K562 (cell line): ENCODE results near the gene MAST3. TPM values are rescaled to one million over a fixed set of nuclear protein-coding genes. Genes with fewer than 3 reads are reported as not detected.

ENCODE experiments used
- ATAC-seq: fragments of 200-7000 bp; cut with Tn5 transposase; 3 replicates; pipeline ENCODE4 v1.9.1; 2020; ENCODE audit warnings: moderate library complexity
- BruUV-seq: library from RNA; stranded (reverse); fragments of 400-500 nt; replicated peaks from 2 replicates; lab custom pipeline; 2021; lab: Mats Ljungman, UMichigan
- CTCF ChIA-PET: fragments of 300-600 bp; formaldehyde crosslinking; extraction: SDS; loops from one replicate; lab custom pipeline; 2021; ENCODE audit warnings: low intra/inter-chr PET ratio; lab: Yijun Ruan, JAX
- POLR2A ChIA-PET: fragments of 300-600, 350-650 bp; sonication (Branson Sonifier 250); formaldehyde crosslinking; extraction: SDS; loops from one replicate; lab custom pipeline; 2021; ENCODE audit warnings: antibody characterized with exemption, inconsistent platforms; lab: Yijun Ruan, JAX
- DNase-seq, 4 experiments: peaks; one replicate each; pipeline versions ENCODE4 v3.0.0 to v3.0.0-alpha.2; 2011 to 2018; ENCODE audit warnings: low spot score in 3 of 4, mixed read lengths in 3 of 4; ENCODE audit errors: extremely low read depth in 1 of 4
- FAIRE-seq: peaks from 2 replicates; lab custom pipeline; 2011; peaks lifted over from hg19 to GRCh38; lab: Jason Lieb, UNC
- H2AFZ ChIP-seq: 2 replicates; pipeline ENCODE4 v1.6.0; 2011; ENCODE audit warnings: low read depth, low read length, control low read depth, inconsistent platforms
- H3K27ac ChIP-seq: fragments of 200-600 bp; 3 replicates; pipeline ENCODE4 v1.8.0; 2011; ENCODE audit warnings: low read depth, mild to moderate bottlenecking, control low read depth, inconsistent platforms, low read length, moderate library complexity, mixed read lengths; ENCODE audit errors: extremely low read depth
- H3K27me3 ChIP-seq, 2 experiments: fragments of 300-600 bp in 1 of 2; 2 replicates in 1 of 2; 3 replicates in 1 of 2; pipeline versions ENCODE4 v1.6.0 to v1.8.0; 2011; ENCODE audit warnings: inconsistent platforms in 2 of 2, low read length in 2 of 2, mild to moderate bottlenecking in 1 of 2, mixed read lengths in 1 of 2, moderate library complexity in 1 of 2; ENCODE audit not compliant: control insufficient read depth in 2 of 2, insufficient read depth in 2 of 2
- H3K36me3 ChIP-seq: fragments of 300-600 bp; 3 replicates; pipeline ENCODE4 v1.8.0; 2011; ENCODE audit warnings: mild to moderate bottlenecking, low read length, inconsistent platforms; ENCODE audit not compliant: control insufficient read depth, insufficient read depth
- H3K4me1 ChIP-seq, 2 experiments: fragments of 200-600 bp in 1 of 2; replicated peaks in 1 of 2; 2 replicates in 1 of 2; 3 replicates in 1 of 2; pipeline versions ENCODE4 v1.5.1 to v1.8.0; 2011; ENCODE audit warnings: inconsistent platforms in 2 of 2, low read length in 2 of 2, mild to moderate bottlenecking in 1 of 2, mixed read lengths in 1 of 2, moderate library complexity in 1 of 2; ENCODE audit not compliant: control insufficient read depth in 2 of 2, insufficient read depth in 2 of 2
- H3K4me2 ChIP-seq: 2 replicates; pipeline ENCODE4 v1.6.1; 2011; ENCODE audit warnings: low read length, control low read depth, inconsistent platforms, mixed read lengths; ENCODE audit not compliant: insufficient read depth
- H3K4me3 ChIP-seq: fragments of 200-600 bp; sonication (generic), shearing (Covaris generic); 2 replicates; pipeline ENCODE4 v1.5.1; 2016; ENCODE audit warnings: control low read depth, inconsistent platforms
- H3K79me2 ChIP-seq: fragments of 200-600 bp; 3 replicates; pipeline ENCODE4 v1.8.0; 2011; ENCODE audit warnings: low read length, inconsistent platforms; ENCODE audit not compliant: control insufficient read depth, insufficient read depth
- H3K9ac ChIP-seq, 2 experiments: 2 replicates each; pipeline versions ENCODE4 v1.6.0 to v1.6.1; 2011; ENCODE audit warnings: low read depth in 2 of 2, low read length in 2 of 2, control low read depth in 1 of 2, inconsistent platforms in 1 of 2, mild to moderate bottlenecking in 1 of 2, mixed read lengths in 1 of 2; ENCODE audit not compliant: insufficient read depth in 1 of 2
- H3K9me1 ChIP-seq: one replicate; pipeline ENCODE4 v1.6.0; 2011; ENCODE audit warnings: inconsistent platforms, mild to moderate bottlenecking, low read length, moderate library complexity; ENCODE audit not compliant: control insufficient read depth, insufficient read depth
- H3K9me3 ChIP-seq: replicated peaks from 2 replicates; pipeline ENCODE4 v1.5.1; 2011; ENCODE audit warnings: low read depth, low read length, inconsistent platforms; ENCODE audit not compliant: control insufficient read depth, insufficient read depth
- H4K20me1 ChIP-seq: replicated peaks from 2 replicates; pipeline ENCODE4 v1.6.1; 2011; ENCODE audit warnings: low read length, inconsistent platforms, mixed read lengths; ENCODE audit not compliant: control insufficient read depth, insufficient read depth
- CEBPB ChIP-seq: fragments of 450-650 bp; IDR thresholded peaks from 2 replicates; pipeline ENCODE4 v1.6.1; 2016; ENCODE audit warnings: missing genetic modification characterization, missing compliant biosample characterization
- CEBPG ChIP-seq, 3 experiments: fragments of 200-800 bp in 1 of 3; sonication (Bioruptor generic) in 1 of 3; sonication (generic) in 1 of 3; formaldehyde crosslinking in 1 of 3; IDR thresholded peaks in 2 of 3; conservative IDR thresholded peaks in 1 of 3; 2 replicates each; pipeline versions ENCODE4 v1.6.1 to v1.8.0; 2016 to 2022; ENCODE audit warnings: missing compliant biosample characterization in 2 of 3, missing genetic modification characterization in 2 of 3, mild to moderate bottlenecking in 1 of 3, missing genetic modification reagents in 1 of 3
- ETV6 ChIP-seq, 3 experiments: fragments of 150-350 bp in 1 of 3; sonication (generic) in 1 of 3; formaldehyde crosslinking in 1 of 3; IDR thresholded peaks; 2 replicates each; pipeline versions ENCODE4 v1.6.1 to v1.8.0; 2014 to 2022; ENCODE audit warnings: borderline replicate concordance in 2 of 3, low read depth in 2 of 3, antibody characterized with exemption in 1 of 3, low read length in 1 of 3, mild to moderate bottlenecking in 1 of 3, missing genetic modification reagents in 1 of 3
- FOS ChIP-seq: IDR thresholded peaks from 3 replicates; pipeline ENCODE4 v1.6.1; 2011; ENCODE audit not compliant: insufficient read length; ENCODE audit errors: extremely low read depth
- GATAD2B ChIP-seq: fragments of 450-650 bp; IDR thresholded peaks from 2 replicates; pipeline ENCODE4 v1.6.1; 2017; ENCODE audit warnings: mild to moderate bottlenecking, borderline replicate concordance
- JUN ChIP-seq, 2 experiments: sonication (generic) in 1 of 2; formaldehyde crosslinking in 1 of 2; IDR thresholded peaks; 2 replicates each; pipeline versions ENCODE4 v1.6.1 to v1.8.0; 2012 to 2022; ENCODE audit warnings: borderline replicate concordance in 2 of 2, mild to moderate bottlenecking in 2 of 2, improper control_type of control experiment in 1 of 2, low read depth in 1 of 2, low read length in 1 of 2, missing genetic modification reagents in 1 of 2
- NR2C1 ChIP-seq, 2 experiments: fragments of 450-650 bp; IDR thresholded peaks; 2 replicates each; pipeline ENCODE4 v1.6.1; 2017; ENCODE audit warnings: mild to moderate bottlenecking in 2 of 2, antibody characterized with exemption in 1 of 2, inconsistent platforms in 1 of 2, missing compliant biosample characterization in 1 of 2, missing genetic modification characterization in 1 of 2
- POLR3A ChIP-seq: IDR thresholded peaks from 2 replicates; pipeline ENCODE4 v1.6.1; 2011; ENCODE audit warnings: borderline replicate concordance, mild to moderate bottlenecking, moderate library complexity; ENCODE audit not compliant: insufficient read length, insufficient read depth; ENCODE audit errors: extremely low read depth
- SRSF1 ChIP-seq: fragments of 200-400 bp; formaldehyde crosslinking; IDR thresholded peaks from 2 replicates; pipeline ENCODE4 v1.6.1; 2017; ENCODE audit warnings: mild to moderate bottlenecking, low read depth, low read length, moderate library complexity
- WGBS: fragments of 100-300 bp; shearing (Covaris generic); methylation state at CpG from one replicate; pipeline ENCODE4 v1.1.6; 2016; ENCODE audit warnings: low coverage, mixed read lengths; ENCODE audit not compliant: insufficient coverage; ENCODE audit errors: missing lambda C conversion rate; 5-methylcytosine and 5-hydroxymethylcytosine counted together
- in situ Hi-C: fragments of 300-500 bp; cut with MboI; formaldehyde crosslinking; loops from 4 replicates; pipeline ENCODE4 v1.15.0; 2018; ENCODE audit warnings: inconsistent platforms, mixed read lengths
- intact Hi-C: fragments of 100-400 bp; cut with micrococcal nuclease; formaldehyde crosslinking; loops from 2 replicates; pipeline ENCODE4 v1.14.2; 2022
- polyA plus RNA-seq, 8 experiments: library from polyadenylated mRNA; depleted of rRNA in 4 of 8; stranded (reverse) in 5 of 8; unstranded in 3 of 8; fragments of >200 nt; fragmentation: Nextera tagmentation in 2 of 8; fragmentation: Illumina TruSeq in 1 of 8; extraction: Ambion mirVana in 2 of 8; extraction: Trizol in 1 of 8; gene quantifications; 2 replicates each; pipeline versions ENCODE4 v1.2.1 to v1.2.3, GENCODE V29; 2011 to 2014; ENCODE audit warnings: inconsistent platforms in 1 of 8, missing spikeins in 1 of 8
- total RNA-seq, 7 experiments: library from RNA; depleted of rRNA in 6 of 7; stranded (reverse); fragments of >200 nt in 6 of 7; fragmentation: Illumina TruSeq in 2 of 7; extraction: Trizol in 2 of 7; gene quantifications; 2 replicates each; pipeline versions ENCODE4 v1.2.1 to v1.2.3, GENCODE V29; 2011 to 2021; ENCODE audit warnings: low replicate concordance in 1 of 7
- TF ChIP-seq, protein P1 (sequence below): sonication (generic); formaldehyde crosslinking; IDR thresholded peaks from 2 replicates; pipeline ENCODE4 v1.8.0; 2023; ENCODE audit warnings: missing genetic modification reagents, mild to moderate bottlenecking, borderline replicate concordance

The MAST3 gene
- total and polyA plus RNA-seq, 9 of the 15 experiments (the other 6 are each of a cell fraction or from before 2014, with no cell fraction given): 0.94 to 9.9 (median 2.4) TPM

GRCh38 chr19:18137657-18138339, 40.2 kb downstream of the MAST3 start:
- Histone ChIP-seq H3K27ac (no peak overlapping the region), H3K4me2 (no peak overlapping the region), H3K9ac (0 out of 4 replicates have a peak overlapping the region, but pooled peaks of 1 of the 2 experiments have one; percentile 4), H3K4me3 (no peak overlapping the region), H3K9me3 (no peaks in the 10 kb centered on the region), H3K36me3 (peaks cover 32% of the 10 kb centered on the region; the same call in 2 of the 3 replicates), H3K9me1 (no peaks in the 10 kb centered on the region), H4K20me1 (no peaks in the 10 kb centered on the region), H3K79me2 (no peaks in the 10 kb centered on the region), H3K27me3 (no peaks in the 10 kb centered on the region), H2AFZ (no peak overlapping the region), H3K4me1 (no peaks in the 10 kb centered on the region; a peak in 2 of 5 replicates)
- ChIA-PET CTCF (no interaction called here), POLR2A (interaction anchor here (0.6 to 1.9 kb wide), 3 partner anchors 8 to 93 kb away, joined by 3 to 4 read pairs (median 3); no protein-coding TSS in a partner anchor)
- ATAC-seq (no peak), DNase-seq (no peak), FAIRE-seq (no peak)
- in situ Hi-C loops: no loop called here
- 78% methylated on average over 9 of the region's 9 CpGs for WGBS
- intact Hi-C loops: no loop called here
- no peak for TF ChIP-seq SRSF1
- peak; percentile 74 for TF ChIP-seq CEBPB (tag)
- no peak for TF ChIP-seq GATAD2B
- no peak for TF ChIP-seq FOS
- no peak for TF ChIP-seq ETV6 (IDR thresholded peaks at IDR 0.05; ENCODE audit: borderline replicate concordance in 1 of 2, low read depth in 2 of 2, low read length in 1 of 2)
- TF ChIP-seq ETV6 (CRISPR knock-in tag; IDR thresholded peaks at IDR 0.05; ENCODE audit: borderline replicate concordance): no peak
- TF ChIP-seq, protein P1, sequence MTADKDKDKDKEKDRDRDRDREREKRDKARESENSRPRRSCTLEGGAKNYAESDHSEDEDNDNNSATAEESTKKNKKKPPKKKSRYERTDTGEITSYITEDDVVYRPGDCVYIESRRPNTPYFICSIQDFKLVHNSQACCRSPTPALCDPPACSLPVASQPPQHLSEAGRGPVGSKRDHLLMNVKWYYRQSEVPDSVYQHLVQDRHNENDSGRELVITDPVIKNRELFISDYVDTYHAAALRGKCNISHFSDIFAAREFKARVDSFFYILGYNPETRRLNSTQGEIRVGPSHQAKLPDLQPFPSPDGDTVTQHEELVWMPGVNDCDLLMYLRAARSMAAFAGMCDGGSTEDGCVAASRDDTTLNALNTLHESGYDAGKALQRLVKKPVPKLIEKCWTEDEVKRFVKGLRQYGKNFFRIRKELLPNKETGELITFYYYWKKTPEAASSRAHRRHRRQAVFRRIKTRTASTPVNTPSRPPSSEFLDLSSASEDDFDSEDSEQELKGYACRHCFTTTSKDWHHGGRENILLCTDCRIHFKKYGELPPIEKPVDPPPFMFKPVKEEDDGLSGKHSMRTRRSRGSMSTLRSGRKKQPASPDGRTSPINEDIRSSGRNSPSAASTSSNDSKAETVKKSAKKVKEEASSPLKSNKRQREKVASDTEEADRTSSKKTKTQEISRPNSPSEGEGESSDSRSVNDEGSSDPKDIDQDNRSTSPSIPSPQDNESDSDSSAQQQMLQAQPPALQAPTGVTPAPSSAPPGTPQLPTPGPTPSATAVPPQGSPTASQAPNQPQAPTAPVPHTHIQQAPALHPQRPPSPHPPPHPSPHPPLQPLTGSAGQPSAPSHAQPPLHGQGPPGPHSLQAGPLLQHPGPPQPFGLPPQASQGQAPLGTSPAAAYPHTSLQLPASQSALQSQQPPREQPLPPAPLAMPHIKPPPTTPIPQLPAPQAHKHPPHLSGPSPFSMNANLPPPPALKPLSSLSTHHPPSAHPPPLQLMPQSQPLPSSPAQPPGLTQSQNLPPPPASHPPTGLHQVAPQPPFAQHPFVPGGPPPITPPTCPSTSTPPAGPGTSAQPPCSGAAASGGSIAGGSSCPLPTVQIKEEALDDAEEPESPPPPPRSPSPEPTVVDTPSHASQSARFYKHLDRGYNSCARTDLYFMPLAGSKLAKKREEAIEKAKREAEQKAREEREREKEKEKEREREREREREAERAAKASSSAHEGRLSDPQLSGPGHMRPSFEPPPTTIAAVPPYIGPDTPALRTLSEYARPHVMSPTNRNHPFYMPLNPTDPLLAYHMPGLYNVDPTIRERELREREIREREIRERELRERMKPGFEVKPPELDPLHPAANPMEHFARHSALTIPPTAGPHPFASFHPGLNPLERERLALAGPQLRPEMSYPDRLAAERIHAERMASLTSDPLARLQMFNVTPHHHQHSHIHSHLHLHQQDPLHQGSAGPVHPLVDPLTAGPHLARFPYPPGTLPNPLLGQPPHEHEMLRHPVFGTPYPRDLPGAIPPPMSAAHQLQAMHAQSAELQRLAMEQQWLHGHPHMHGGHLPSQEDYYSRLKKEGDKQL (CRISPR knock-in tag): no peak
- 0 out of 2 replicates have a peak, but pooled peaks have one; percentile 31 for TF ChIP-seq CEBPG (CRISPR knock-in tag; IDR thresholded peaks at IDR 0.05)
- peak in 1 of 2 experiments; percentile 32; a peak in 1 of 4 replicates for TF ChIP-seq CEBPG (tag; conservative IDR thresholded peaks at IDR 0.05 in 1 of 2, IDR thresholded peaks at IDR 0.05 in 1 of 2)
- no peak for TF ChIP-seq JUN (IDR thresholded peaks at IDR 0.05; ENCODE audit: borderline replicate concordance, low read depth, low read length)
- no peak for TF ChIP-seq JUN (CRISPR knock-in tag; IDR thresholded peaks at IDR 0.05; ENCODE audit: borderline replicate concordance)
- no peak for TF ChIP-seq POLR3A
- no peak for TF ChIP-seq NR2C1 (IDR thresholded peaks at IDR 0.05)
- TF ChIP-seq NR2C1 (tag; IDR thresholded peaks at IDR 0.05): no peak
- no TSS peak for BruUV-seq
